Progenitor cell of endocrine pancreas (in vitro differentiated cells): ENCODE data around the gene TMEM8B. TPM values are rescaled to one million over a fixed set of nuclear protein-coding genes. Genes with fewer than 3 reads are reported as not detected.

Source experiments
- DNase-seq: peaks from one replicate; pipeline ENCODE4 v3.0.0; 2021; ENCODE audit warnings: low spot score; ENCODE audit not compliant: unreplicated experiment
- H3K27ac Mint-ChIP-seq: 2 replicates; pipeline ENCODE4 v1.8.0; 2021; ENCODE audit warnings: mild to moderate bottlenecking, moderate library complexity, mixed read lengths
- H3K27me3 Mint-ChIP-seq: 2 replicates; pipeline ENCODE4 v1.8.0; 2021; ENCODE audit warnings: mixed read lengths
- H3K36me3 Mint-ChIP-seq: 2 replicates; pipeline ENCODE4 v1.8.0; 2022; ENCODE audit warnings: mixed read lengths; ENCODE audit not compliant: insufficient read depth
- H3K4me1 Mint-ChIP-seq: 2 replicates; pipeline ENCODE4 v1.8.0; 2021; ENCODE audit warnings: low read depth, mixed read lengths
- H3K4me3 Mint-ChIP-seq: 2 replicates; pipeline ENCODE4 v1.8.0; 2021; ENCODE audit warnings: low read depth, mild to moderate bottlenecking, moderate library complexity, mixed read lengths
- H3K9me3 Mint-ChIP-seq: 2 replicates; pipeline ENCODE4 v1.8.0; 2021; ENCODE audit warnings: low read depth, mixed read lengths
- total RNA-seq: library from RNA; stranded (reverse); gene quantifications from 2 replicates; pipeline ENCODE4 v1.2.1, GENCODE V29; 2021
- TF ChIP-seq, protein P1 (sequence below): fragments of 200-600 bp; sonication (generic); IDR thresholded peaks from one replicate; pipeline ENCODE4 v1.5.0; 2021; ENCODE audit warnings: antibody characterized with exemption, mild to moderate bottlenecking; ENCODE audit not compliant: unreplicated experiment

TMEM8B gene
- total RNA-seq, 1 donor from 2014 or later = 24.1 TPM

DNA sequence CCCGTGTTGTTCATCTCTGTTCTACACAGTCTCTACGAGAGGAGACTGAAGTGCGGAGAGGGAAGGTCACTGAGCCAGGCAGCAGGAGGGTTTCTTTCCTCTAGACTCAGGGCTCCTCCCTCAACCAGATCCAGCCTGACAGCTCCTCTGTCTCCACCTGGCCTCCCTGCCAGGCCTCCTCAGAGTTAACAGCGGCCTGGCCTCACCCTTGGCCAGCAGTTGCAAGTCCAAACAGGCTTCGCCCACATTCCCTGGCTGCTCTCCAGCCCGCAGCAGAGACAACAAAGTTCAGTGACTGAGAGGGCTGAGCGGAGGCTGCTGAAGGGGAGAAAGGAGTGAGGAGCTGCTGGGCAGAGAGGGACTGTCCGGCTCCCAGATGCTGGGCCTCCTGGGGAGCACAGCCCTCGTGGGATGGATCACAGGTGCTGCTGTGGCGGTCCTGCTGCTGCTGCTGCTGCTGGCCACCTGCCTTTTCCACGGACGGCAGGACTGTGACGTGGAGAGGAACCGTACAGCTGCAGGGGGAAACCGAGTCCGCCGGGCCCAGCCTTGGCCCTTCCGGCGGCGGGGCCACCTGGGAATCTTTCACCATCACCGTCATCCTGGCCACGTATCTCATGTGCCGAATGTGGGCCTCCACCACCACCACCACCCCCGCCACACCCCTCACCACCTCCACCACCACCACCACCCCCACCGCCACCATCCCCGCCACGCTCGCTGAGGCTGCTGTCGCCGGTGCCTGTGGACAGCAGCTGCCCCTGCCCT is 77.1 kb downstream of the TMEM8B start, which contains the start of gene HRCT1:
Gene HRCT1, plus strand, starts transcription at position 291 of the 768 bp plus-strand sequence. Its CDS starts 86 bp downstream, at position 377.
- H3K36me3 Mint-ChIP-seq = no peaks in the 10 kb centered on the region
- H3K4me1 Mint-ChIP-seq = peaks cover 15% of the 10 kb centered on the region
- DNase-seq = no peak
- no peak within 1 kb of the TSS for H3K4me3 Mint-ChIP-seq
- H3K27me3 Mint-ChIP-seq = peaks cover 19% of the 10 kb centered on the region
- no peaks in the 10 kb centered on the region for H3K9me3 Mint-ChIP-seq
- no peak within 1 kb of the TSS for H3K27ac Mint-ChIP-seq
- TF ChIP-seq, protein P1, sequence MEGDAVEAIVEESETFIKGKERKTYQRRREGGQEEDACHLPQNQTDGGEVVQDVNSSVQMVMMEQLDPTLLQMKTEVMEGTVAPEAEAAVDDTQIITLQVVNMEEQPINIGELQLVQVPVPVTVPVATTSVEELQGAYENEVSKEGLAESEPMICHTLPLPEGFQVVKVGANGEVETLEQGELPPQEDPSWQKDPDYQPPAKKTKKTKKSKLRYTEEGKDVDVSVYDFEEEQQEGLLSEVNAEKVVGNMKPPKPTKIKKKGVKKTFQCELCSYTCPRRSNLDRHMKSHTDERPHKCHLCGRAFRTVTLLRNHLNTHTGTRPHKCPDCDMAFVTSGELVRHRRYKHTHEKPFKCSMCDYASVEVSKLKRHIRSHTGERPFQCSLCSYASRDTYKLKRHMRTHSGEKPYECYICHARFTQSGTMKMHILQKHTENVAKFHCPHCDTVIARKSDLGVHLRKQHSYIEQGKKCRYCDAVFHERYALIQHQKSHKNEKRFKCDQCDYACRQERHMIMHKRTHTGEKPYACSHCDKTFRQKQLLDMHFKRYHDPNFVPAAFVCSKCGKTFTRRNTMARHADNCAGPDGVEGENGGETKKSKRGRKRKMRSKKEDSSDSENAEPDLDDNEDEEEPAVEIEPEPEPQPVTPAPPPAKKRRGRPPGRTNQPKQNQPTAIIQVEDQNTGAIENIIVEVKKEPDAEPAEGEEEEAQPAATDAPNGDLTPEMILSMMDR = no peak

DNA sequence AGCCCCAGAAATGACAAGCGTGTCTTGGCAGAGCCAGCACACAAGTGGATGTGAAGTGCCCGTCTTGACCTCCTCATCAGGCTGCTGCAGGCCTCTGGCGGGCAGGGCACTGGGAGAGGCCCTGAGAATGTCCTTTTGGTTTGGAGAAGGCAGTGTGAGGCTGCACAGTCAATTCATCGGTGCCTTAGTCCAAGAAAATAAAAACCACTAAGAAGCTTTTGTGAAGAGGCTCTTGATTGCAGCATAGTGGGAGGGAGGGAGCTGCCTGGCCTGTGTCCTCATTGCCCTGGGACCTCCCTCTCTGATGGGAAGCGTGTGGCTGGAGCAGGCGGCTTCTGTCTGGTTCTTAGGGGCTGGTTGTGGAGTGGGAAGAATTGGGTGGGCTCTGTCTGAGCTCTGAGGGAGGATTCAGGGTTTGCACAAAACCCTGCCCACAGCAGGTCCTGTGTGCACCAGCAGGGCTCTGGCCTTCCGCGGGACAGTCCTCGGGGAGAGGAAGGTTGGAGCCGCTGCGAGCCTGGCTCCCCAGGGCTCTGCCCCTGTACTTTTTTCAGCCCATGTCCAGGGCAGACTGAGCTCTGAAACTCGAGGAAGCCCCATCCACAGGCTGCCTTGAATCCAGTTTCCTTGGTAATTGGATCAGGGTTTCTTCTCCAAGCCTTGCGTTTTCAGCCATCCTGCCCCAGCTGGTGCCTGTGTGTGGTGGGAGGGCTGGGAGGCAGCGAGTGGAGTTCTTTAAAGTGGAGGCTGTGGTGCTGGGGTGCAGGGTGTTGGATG is 78.1 kb downstream of the TMEM8B start:
- peaks cover 15% of the 10 kb centered on the region for H3K4me1 Mint-ChIP-seq
- H3K4me3 Mint-ChIP-seq = no peak overlapping the region
- peaks cover 18% of the 10 kb centered on the region for H3K27me3 Mint-ChIP-seq
- TF ChIP-seq, protein P1 = no peak
- H3K36me3 Mint-ChIP-seq = no peaks in the 10 kb centered on the region
- no peak for DNase-seq
- H3K27ac Mint-ChIP-seq = no peak overlapping the region
- no peaks in the 10 kb centered on the region for H3K9me3 Mint-ChIP-seq

DNA sequence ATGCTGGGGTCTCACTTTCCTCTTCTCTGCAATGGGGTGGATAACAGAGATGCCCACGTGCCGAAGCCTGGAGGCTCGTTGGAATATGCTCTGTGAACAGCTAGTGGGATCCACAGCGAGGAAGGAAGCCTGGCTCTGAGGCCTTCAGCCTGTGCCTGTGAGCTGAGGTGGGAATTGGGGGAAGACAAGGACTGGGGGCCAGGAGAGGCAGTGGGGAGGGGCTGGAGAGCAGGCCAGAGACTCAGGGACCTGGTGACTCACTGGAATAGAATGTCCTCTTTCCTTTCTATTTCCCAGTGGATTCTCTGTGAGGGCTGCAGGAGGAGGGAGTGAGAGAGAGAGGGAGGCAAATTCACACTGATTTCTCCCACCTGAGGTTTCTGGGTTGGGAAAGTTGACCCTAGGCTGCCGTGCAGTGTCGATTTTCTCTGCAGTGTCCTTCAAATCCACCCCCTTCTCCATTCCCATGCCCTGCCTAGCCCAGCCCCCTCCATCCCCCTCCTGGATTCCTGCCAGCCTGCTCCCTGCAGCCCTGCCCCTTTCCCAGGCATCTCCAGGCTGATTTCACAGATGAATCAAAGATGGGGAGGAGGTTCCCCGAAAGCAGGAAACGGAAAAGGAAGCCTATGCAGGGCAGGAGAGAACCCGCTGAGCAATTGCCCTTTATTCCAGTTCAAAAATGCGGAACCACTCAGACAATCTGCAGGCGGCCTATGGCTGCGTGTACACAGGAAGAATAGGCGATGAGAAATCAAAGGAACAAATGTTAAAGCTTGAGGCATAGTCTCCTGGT is 78.9 kb downstream of the TMEM8B start:
- no peaks in the 10 kb centered on the region for H3K36me3 Mint-ChIP-seq
- TF ChIP-seq, protein P1 = no peak
- peaks cover 14% of the 10 kb centered on the region for H3K4me1 Mint-ChIP-seq
- no peaks in the 10 kb centered on the region for H3K9me3 Mint-ChIP-seq
- peaks cover 13% of the 10 kb centered on the region for H3K27me3 Mint-ChIP-seq
- no peak overlapping the region for H3K27ac Mint-ChIP-seq
- H3K4me3 Mint-ChIP-seq = no peak overlapping the region
- DNase-seq = no peak

DNA sequence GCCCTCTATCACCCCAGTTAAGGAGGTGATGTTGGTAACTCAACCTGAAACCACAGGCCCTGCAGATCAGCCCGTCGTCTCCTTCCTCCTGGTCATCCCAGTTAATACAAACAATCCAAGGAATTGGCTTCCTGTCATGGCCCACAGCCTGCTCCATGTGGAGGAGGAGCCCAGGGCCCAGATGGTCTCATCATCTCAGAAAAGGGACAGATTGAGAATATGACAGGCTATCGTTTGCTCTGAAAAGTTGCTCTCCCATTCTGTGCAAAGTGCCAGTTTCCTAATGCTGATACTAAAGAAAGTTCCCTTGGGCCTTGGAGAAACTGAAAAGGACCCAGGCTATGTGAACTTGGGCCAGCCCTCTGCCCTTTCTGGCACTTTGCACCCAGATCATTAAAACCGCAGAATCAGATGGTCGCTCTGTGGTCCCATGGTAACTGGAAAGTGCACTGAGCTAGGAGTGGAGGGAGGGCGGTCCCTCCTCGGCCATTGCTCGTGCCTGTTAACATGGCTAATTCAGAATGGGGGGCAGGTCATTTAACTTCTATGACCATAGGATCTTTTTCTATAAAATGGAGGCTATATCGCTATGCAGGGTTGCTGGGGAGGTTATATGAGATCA is 79.6 kb downstream of the TMEM8B start:
- no peaks in the 10 kb centered on the region for H3K9me3 Mint-ChIP-seq
- no peak for DNase-seq
- no peak overlapping the region for H3K4me3 Mint-ChIP-seq
- H3K4me1 Mint-ChIP-seq = peaks cover 13% of the 10 kb centered on the region
- TF ChIP-seq, protein P1 = no peak
- H3K27ac Mint-ChIP-seq = no peak overlapping the region
- H3K36me3 Mint-ChIP-seq = no peaks in the 10 kb centered on the region
- peaks cover 12% of the 10 kb centered on the region for H3K27me3 Mint-ChIP-seq
